ENCODE measurements around the gene UBR7.
A peak's percentile ranks its signal among the peaks of the same experiment; 100 is the strongest.

UBR7 gene

GRCh38 chr14:93201155-93201704 lies 5.8 kb upstream of the UBR7 start:
- no peak for TF ChIP-seq CTCF (IDR thresholded peaks at IDR 0.05; ENCODE audit: borderline replicate concordance, control extremely low read depth, extremely low read depth, insufficient read depth, missing control alignments)
- in situ Hi-C loops (cut with MboI; ENCODE audit: low sequenced_read_pairs, unreplicated experiment) = no loop called here
- DNase-seq (ENCODE audit: low spot score) = no peak

- in situ Hi-C loops (cut with MboI; ENCODE audit: low sequenced_read_pairs, unreplicated experiment) = no loop called here
- DNase-seq (ENCODE audit: low spot score) = peak; percentile 69
- TF ChIP-seq CTCF (IDR thresholded peaks at IDR 0.05; ENCODE audit: borderline replicate concordance, control extremely low read depth, extremely low read depth, insufficient read depth, missing control alignments) = peak; percentile 64
Observed at GRCh38 chr14:93207468-93208308, 632 bp downstream of the UBR7 start.

GRCh38 chr14:93212432-93212831 lies 5.4 kb downstream of the UBR7 start:
- in situ Hi-C loops (cut with MboI; ENCODE audit: low sequenced_read_pairs, unreplicated experiment) = no loop called here
- DNase-seq (ENCODE audit: low spot score) = peak; percentile 59
- no peak for TF ChIP-seq CTCF (IDR thresholded peaks at IDR 0.05; ENCODE audit: borderline replicate concordance, control extremely low read depth, extremely low read depth, insufficient read depth, missing control alignments)

GRCh38 chr14:93214598-93214997 lies 7.5 kb downstream of the UBR7 start:
- in situ Hi-C loops (cut with MboI; ENCODE audit: low sequenced_read_pairs, unreplicated experiment) = no loop called here
- TF ChIP-seq CTCF (IDR thresholded peaks at IDR 0.05; ENCODE audit: borderline replicate concordance, control extremely low read depth, extremely low read depth, insufficient read depth, missing control alignments) = no peak
- DNase-seq (ENCODE audit: low spot score) = no peak

- peak; percentile 62 for DNase-seq (ENCODE audit: low spot score)
- in situ Hi-C loops (cut with MboI; ENCODE audit: low sequenced_read_pairs, unreplicated experiment) = no loop called here
- TF ChIP-seq CTCF (IDR thresholded peaks at IDR 0.05; ENCODE audit: borderline replicate concordance, control extremely low read depth, extremely low read depth, insufficient read depth, missing control alignments) = peak; percentile 79
Observed at GRCh38 chr14:93219103-93219726, 12.2 kb downstream of the UBR7 start.

GRCh38 chr14:93220509-93220908 lies 13.5 kb downstream of the UBR7 start:
- DNase-seq (ENCODE audit: low spot score) = no peak
- no peak for TF ChIP-seq CTCF (IDR thresholded peaks at IDR 0.05; ENCODE audit: borderline replicate concordance, control extremely low read depth, extremely low read depth, insufficient read depth, missing control alignments)
- in situ Hi-C loops (cut with MboI; ENCODE audit: low sequenced_read_pairs, unreplicated experiment) = no loop called here

Measured in GM13976 (cell line).